ENCODE data around the gene SIAE.

The SIAE gene, protein sequence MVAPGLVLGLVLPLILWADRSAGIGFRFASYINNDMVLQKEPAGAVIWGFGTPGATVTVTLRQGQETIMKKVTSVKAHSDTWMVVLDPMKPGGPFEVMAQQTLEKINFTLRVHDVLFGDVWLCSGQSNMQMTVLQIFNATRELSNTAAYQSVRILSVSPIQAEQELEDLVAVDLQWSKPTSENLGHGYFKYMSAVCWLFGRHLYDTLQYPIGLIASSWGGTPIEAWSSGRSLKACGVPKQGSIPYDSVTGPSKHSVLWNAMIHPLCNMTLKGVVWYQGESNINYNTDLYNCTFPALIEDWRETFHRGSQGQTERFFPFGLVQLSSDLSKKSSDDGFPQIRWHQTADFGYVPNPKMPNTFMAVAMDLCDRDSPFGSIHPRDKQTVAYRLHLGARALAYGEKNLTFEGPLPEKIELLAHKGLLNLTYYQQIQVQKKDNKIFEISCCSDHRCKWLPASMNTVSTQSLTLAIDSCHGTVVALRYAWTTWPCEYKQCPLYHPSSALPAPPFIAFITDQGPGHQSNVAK

DNA sequence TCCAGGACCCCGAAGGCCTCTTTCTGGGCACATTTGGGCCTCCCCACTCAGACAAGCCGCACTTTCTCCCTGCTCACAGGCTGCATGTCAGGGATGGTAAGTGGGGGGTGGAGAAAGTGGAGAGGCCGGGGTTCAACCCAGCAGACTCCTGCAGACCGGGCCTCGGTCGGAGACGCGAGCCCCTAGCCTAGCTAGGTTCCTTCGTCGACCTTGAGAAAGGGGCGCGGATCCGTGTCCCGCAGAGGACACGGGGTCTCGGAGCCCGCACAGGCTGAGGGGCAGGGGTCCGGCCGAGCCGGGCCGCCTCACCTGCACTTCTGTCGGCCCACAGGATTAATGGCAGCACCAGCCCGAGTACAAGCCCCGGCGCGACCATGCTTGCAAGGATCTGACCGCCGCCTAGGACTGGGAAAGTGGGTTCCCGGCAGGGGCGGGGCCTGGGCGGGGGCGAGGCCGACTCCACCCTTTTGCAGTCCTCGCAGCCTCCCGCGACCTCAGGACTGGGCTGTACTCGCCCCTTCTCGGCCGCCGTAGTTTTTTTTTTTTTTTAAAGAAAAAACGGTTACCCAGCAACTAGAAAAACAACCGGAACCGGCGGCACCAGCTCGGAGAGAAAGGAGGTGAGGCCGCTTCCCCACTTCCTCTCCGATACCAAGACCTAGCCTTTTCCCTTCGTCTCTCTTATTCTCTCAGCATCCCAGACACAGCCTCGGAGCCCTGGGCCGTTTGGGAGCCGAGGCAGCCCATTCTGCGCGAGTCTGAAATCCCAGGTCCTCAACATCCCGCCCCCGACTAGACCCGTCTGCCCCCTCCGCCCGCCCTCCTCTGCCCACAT lies at the start of gene SIAE, which contains the start of gene SPA17:
Gene SIAE, minus strand, starts transcription at position 407 of the 835 bp plus-strand sequence. Its CDS starts 31 bp downstream, at position 376.
Gene SPA17, plus strand, starts transcription at position 572 of the 835 bp plus-strand sequence. CDS start 1,361 bp downstream, outside the sequence.
- H3K4me3 ChIP-seq (ENCODE audit: low read depth, low read length) = peak within 1 kb of the TSS; percentile 75
- peak; percentile 87 for DNase-seq (ENCODE audit: low read depth)

DNA sequence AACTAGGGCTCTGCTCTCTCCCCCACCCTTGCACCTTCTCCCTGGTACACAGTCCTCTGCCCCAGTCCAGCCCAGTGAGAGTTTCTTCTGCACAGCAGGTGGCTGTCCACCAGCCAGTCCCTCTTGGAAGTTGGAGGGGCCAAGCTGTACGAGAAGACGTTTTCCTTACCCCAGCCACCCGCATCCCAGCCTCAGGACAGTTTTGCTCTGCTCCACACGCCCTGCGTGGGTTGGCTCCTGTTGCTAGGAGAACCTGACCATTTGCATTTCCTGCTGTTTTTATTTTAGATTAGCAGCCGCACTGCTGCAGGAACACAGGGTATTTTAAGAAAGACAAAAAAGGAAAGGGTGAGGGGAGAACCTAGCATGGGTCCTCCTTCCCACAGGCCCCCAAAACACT lies 48.6 kb upstream of the SIAE start:
- DNase-seq (ENCODE audit: low read depth) = no peak
- no peak overlapping the region for H3K4me3 ChIP-seq (ENCODE audit: low read depth, low read length)

DNA sequence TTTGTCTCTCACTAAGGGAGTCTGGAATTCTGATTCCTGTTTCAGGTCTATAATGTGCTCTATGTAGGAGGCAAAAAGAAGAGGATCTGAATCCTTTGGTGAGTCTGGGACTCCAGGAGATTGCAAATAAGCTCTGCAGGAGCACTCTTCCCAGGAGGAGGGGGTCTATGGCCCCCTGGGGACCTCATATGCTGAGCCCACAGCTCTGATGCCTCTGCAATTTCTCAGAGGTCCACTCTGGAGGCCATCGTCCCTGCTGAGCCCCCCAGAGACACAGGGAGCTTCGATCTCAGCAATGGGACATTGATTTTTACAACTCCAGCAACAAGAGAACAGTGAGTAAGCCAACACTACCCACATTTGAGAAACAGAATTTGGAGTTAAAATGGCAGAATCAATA lies 46.0 kb upstream of the SIAE start:
- no peak for DNase-seq (ENCODE audit: low read depth)
- no peak overlapping the region for H3K4me3 ChIP-seq (ENCODE audit: low read depth, low read length)

DNA sequence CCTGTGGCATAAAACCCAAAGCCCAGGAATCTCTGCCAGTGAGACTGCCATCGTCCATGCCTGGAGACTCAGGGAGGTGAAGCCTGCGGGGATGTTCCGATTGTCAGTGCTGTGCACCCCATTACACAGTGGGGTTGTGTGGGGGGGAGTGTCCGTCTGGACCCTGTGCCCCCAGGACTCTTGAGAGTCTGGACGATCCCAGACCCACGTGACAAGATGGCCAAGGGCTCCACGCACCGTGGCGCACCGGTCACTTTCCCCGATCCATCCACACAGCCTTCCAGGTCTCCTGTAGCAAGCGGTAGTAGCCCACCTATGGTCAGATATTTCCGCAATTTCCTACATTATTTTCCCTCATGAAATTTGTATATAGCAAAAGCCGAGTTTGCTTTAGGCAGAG lies 45.3 kb upstream of the SIAE start:
- DNase-seq (ENCODE audit: low read depth) = no peak
- H3K4me3 ChIP-seq (ENCODE audit: low read depth, low read length) = no peak overlapping the region

DNA sequence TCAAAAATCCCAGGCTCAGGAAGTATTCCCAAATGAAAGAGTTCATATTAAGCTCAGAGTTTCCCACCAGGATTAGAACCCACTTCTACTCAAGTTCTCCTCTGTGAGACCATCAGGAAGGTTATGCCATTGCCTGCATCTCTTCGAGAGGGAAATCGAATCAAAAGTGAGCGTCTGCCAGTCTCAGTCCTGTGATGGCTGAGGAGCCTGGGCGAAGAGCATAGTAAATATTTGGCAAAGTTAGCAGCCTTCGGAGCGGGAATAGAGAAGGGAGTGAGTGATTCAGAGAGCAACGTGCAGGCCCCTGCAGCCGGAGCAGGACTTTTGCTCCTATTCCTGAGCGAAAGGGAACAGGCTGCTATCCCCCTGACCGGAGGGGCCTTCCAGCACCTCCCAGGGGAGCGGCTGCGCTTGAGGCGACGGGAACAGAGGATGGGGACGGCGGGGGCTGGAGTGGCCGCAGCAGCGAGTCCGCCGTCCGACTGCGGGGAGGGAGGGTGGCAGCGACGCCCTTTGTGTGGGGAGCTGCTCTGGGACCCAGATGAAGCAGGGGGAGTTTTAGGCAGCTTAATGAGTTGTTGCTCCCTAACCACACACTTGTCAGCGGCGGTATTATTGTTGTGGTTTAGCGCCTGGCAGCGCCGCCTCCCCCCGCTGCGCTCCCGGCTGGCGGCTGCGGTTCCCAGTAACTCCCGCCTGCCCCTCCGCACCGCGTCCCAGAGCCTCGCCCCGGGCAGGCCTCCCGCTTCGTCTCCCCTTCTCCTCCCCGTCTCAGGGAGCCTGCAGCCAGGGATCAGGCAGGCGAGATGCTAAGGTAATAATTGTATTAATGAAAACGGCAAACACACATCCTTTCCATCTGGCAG lies 44.5 kb upstream of the SIAE start:
- peak overlapping the region; percentile 44 for H3K4me3 ChIP-seq (ENCODE audit: low read depth, low read length)
- DNase-seq (ENCODE audit: low read depth) = no peak

DNA sequence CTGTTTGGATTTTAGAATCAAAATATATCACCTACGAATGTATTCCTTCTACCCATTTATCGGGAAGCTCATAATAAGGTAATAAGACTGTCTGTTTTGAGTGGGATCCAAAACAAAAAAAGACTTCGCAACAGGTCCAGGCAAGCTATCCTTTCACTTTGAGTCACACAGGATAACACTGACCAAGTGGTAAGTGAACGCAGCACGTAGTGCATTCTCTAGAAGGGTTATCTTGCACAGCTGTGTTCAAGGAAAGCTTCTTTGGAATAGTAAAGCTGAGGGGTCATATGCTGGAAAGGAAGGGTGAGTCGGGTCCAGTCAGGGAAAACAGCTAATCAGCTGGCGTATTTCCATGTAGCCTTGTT lies 43.9 kb upstream of the SIAE start:
- no peak for DNase-seq (ENCODE audit: low read depth)
- H3K4me3 ChIP-seq (ENCODE audit: low read depth, low read length) = peak overlapping the region; percentile 44

DNA sequence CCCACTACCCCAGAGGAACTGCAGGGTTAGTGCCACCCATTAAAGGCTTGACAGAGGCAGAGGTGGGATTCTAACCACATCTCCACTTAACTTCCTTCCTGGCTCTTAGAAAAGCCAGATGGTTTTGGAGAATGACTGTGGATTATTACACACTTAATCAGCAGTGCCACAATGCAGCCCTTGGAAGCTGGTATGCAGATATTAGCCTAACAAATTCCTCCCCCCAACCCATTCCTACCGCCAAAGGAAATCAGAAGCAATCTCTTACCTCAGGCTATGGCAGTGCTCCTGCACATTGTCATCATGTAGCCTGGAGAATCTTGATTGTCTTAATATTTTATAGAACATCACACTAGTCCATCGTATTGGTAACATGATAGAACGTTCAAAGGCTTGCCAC lies 43.1 kb upstream of the SIAE start:
- no peak overlapping the region for H3K4me3 ChIP-seq (ENCODE audit: low read depth, low read length)
- no peak for DNase-seq (ENCODE audit: low read depth)

DNA sequence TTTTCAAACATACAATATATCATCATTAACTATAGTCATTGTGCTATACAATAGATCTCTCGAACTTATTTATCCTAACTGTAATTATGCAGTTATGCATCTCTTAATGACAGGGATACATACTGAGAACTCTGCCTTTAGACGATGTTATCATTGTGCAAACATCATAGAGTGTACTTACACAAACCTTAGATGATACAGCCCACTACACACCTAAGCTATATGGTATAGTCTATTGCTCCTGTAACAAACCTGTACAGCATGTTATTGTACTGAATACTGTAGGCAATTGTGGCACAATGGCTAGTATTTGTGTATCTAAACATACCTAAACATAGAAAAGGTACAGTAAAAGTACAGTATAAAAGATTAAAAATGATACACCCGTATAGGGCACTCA lies 38.9 kb upstream of the SIAE start:
- no peak for DNase-seq (ENCODE audit: low read depth)
- no peak overlapping the region for H3K4me3 ChIP-seq (ENCODE audit: low read depth, low read length)

DNA sequence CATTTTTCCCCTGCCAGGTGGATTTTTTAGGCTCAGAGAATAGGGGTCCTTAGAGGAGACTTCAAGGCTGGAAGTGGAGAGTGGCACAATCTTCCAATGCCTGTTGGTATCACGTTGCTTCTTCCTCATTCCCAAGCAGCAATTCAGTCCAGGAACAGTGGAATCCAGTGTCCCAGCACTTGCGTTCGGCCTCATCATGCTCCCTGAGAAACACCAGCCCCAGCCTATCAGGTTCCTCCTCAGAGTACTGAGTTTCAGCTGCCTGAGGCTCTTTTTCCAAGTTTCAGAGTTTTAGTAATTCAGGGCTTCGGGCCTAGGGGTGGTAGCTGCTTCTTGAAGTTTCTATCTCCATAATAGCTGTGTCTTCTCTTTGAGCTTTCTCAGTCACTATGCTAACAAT lies 34.3 kb upstream of the SIAE start:
- DNase-seq (ENCODE audit: low read depth) = no peak
- no peak overlapping the region for H3K4me3 ChIP-seq (ENCODE audit: low read depth, low read length)

DNA sequence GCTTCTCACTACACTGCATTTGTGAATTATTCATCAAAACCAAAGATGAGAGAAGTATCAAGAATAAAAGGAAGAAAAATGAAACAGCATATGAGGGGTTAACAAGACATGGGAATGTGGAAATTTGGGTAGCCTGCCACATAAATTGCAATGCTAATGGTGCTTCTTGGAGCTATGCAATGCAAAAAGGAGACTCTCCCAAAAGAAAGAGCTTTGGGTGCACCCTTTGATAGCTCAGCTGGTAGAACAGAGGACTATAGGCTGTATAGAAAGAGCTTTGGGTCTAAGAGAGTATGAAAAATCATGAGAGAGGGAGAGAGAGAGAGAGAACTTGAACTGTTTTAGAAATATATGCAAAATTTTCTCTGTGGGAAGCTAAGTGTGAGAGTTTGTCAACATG lies 26.5 kb upstream of the SIAE start:
- no peak for DNase-seq (ENCODE audit: low read depth)
- H3K4me3 ChIP-seq (ENCODE audit: low read depth, low read length) = no peak overlapping the region

DNA sequence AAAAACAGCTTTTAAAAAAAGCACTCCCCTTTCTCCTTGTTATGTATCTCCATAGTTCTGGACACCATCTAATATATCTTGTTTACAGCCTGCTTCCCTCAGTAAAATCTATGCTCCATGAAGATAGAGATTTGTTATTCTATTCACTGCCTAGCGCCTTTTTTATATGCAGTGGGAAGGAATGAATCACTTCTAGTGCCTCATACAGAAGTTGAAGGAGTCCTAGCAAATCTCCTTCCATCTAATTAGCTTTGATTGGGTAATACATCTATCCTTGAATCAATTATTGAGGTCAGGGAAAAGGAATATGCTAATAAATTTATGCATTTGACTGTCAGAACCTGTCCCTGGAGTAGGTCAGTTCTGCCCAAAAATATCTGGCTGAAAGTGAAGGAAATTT lies 26.0 kb upstream of the SIAE start:
- H3K4me3 ChIP-seq (ENCODE audit: low read depth, low read length) = no peak overlapping the region

DNA sequence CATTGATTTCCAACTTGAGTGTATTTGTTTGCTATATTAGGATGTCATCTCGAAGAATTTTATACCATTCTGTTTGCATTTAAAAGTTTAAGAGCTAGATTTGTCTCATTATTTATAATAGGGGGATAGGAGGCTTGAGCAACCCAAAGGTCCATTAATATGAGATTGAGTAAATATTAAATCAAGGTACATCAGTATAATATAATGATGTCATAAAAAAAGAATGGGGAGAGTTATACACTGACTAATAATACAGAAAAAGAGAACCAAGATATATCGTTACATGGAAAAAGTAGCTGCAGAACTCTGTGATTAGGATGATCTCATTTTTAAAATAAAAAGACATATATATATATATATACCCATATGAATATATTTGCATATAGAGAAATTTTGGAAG lies 19.6 kb upstream of the SIAE start:
- H3K4me3 ChIP-seq (ENCODE audit: low read depth, low read length) = no peak overlapping the region
- DNase-seq (ENCODE audit: low read depth) = no peak

More for the DNA sequence above, 26.0 kb upstream of the SIAE start:
- DNase-seq (ENCODE audit: low read depth) = no peak

DNA sequence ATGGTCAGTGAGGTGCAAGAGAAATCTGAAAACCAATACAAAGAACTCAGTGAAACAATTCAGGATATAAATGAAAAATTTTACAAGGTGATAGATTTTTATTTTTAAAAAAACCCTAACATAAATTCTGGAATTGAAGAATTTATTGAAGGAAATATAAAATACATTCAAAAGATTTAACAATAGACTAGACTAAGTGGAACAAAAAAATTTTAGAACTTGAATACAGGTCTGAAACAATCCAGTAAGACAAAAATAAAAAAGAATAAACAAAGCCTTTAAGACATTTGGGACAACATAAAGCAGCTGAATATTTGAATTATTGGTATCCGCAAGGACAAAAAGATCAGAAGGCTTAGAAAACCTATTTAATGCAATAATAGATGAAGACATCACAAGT lies 8.9 kb upstream of the SIAE start:
- H3K4me3 ChIP-seq (ENCODE audit: low read depth, low read length) = no peak overlapping the region
- no peak for DNase-seq (ENCODE audit: low read depth)

DNA sequence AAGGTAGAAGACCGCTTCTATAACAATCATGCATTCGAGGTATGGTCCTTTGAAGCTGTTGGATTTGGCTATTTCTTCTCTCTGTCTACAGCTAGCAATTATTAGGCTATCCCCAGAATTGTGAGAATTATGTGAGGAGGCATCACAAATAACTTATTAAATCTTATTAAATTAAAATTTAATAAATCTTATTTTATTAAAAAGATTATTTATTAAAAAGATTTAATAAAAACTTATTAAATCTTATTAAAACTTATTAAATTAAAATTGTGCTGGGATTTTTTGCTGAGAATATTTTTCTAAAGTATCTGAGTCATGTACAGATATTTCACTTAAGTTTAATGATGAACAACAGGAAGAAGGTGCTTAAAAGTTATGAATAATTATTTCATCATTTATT lies 7.9 kb upstream of the SIAE start:
- no peak overlapping the region for H3K4me3 ChIP-seq (ENCODE audit: low read depth, low read length)
- no peak for DNase-seq (ENCODE audit: low read depth)

DNA sequence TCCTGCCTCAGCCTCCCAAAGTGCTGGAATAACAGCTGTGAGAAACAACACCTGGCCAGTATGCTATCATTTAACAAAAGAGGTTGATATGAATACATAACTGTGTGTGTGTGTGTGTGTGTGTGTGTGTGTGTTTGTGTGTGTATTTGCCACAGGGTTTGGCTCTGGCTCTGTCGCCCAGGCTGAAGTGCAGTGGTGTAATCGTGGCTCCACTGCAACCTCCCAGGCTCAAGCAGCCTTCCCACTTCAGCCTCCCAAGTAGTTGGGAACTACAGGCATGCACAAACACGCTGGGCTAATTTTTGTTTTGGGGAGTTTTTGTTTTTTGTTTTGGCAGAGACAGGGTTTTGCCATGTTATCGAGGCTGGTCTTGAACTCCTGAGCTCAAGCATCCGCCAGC lies 4.9 kb upstream of the SIAE start:
- H3K4me3 ChIP-seq (ENCODE audit: low read depth, low read length) = no peak overlapping the region
- no peak for DNase-seq (ENCODE audit: low read depth)

DNA sequence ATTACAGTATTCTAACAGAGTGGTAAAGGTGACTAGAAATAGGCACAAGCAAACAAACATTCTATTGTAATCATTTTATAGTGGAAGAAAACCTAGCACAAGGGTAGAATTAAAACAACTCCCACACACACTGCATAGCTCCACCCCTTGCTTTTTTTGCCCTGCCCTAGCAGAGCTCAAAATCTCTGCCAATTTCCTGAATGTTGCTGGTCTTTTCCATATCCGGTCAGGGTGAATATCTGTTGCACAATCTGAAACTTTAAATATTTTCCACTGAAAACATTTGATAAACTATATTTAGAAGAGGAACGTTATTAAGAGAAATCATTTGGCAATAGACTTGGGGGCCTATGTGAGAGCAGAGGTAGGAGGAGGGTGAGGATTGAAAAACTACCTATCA lies 2.8 kb upstream of the SIAE start:
- H3K4me3 ChIP-seq (ENCODE audit: low read depth, low read length) = no peak overlapping the region
- no peak for DNase-seq (ENCODE audit: low read depth)

DNA sequence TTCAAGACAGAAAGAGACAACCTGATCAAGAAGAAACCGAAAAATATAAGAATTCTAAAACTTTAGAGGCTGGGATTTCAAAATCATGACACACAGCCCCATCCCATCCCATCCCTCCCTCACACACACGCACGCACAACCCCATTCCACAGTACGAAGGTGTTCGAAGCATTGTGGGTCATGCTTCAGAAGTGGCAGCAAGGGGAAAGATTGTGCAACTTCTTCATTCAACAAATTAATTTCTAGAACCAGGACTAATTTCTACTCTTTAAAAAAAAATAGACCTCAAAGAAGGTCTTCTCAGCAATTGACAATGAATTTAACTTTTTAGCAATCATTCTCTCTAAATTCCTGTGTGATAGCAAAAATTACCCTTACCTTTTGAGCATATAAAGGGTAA lies 1.0 kb upstream of the SIAE start:
- H3K4me3 ChIP-seq (ENCODE audit: low read depth, low read length) = peak overlapping the region; percentile 75
- DNase-seq (ENCODE audit: low read depth) = no peak

DNA sequence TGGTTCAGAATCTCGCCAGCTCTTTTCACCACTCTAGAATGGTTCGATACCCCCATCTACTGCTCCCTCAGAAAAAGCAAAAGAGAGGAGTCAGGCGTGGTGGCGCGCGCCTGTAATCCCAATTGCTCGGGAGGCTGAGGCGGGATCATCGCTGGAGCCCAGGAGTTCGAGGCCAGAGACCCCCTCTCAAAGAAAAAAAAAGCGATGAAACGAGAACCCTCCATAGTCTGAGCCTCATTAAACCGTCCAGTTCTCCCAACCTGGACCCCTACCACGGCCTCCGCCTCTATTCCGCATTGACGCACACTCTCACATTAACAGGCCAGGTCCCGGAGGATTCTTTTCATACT lies 604 bp upstream of the SIAE start:
- peak overlapping the region; percentile 75 for H3K4me3 ChIP-seq (ENCODE audit: low read depth, low read length)
- DNase-seq (ENCODE audit: low read depth) = no peak

DNA sequence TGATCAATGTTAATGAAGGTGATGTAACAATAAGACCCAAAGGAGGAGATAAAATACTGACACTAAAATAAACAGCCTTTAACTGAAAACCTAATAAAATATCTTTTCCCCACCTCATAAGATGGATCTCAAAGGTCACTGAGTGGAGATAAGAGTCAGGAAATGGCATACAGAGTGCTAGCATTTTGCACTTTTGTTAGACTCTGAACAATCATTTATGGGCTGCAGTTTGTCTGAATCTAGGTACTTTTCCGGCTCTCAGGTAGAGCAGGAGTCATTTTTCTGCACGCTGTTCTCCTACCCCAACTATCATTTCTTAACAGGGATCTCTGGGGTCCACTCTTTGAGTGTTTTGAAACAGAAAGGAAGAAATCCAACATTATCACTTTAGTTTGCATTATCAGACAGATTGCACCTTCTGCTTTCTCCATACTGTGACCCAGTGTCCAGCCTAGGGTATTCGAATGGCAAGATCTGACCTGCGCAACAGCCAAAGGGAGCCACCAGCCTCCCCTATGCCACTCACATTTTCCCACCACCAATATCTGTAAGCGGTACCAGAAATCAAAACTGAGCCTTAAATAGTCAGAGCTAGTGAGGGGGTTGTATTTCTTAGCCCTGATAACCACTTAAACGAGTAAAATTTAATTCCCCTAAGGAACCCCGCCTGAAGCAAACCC lies 863 bp downstream of the SIAE start:
- H3K4me3 ChIP-seq (ENCODE audit: low read depth, low read length) = peak overlapping the region; percentile 75

More for the DNA sequence above, 863 bp downstream of the SIAE start:
- no peak for DNase-seq (ENCODE audit: low read depth)

Measured in skeletal muscle cell (primary cell).